ENCODE data around the gene SUN2. TPM values are rescaled to one million over a fixed set of nuclear protein-coding genes. Genes with fewer than 3 reads are reported as not detected.

Gene SUN2
- total RNA-seq, 1 donor from 2014 or later, result 70.5 TPM

DNA sequence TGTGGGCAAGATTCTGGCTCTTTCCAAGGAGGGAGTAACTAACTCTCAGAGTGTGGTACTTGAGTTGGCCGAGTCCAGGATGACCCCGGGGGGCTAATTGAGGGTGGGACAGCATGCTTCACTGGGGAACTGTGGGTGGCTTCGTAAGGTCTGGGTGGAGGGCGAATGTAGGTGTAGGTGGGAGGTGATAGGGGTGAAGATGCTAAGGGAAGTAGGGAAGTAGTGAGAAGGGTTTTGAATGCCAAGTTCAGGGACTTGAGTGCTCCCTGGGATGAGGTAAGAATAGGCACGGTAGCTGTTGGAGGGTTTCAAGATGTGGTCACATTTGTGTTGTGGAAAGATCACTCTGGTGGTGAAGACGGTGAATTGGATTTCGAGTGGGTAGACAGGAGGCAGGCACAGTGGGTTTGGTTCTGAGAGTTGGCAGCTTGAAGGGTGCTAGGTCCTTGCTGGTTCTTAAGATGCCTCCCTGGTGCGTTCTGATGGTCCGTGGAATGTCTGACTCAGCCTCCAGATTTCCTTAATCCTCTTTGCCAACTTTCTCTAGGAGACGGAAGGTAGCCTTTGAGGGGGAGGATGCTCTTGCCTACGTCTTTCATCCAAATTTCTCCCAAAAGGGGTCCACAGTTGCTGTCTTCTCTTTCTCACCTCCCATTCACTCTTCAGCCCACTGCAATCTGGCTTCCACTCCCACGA, 40.6 kb upstream of the SUN2 start:
- H3K27ac Mint-ChIP-seq, result no peak overlapping the region
- peaks cover 12% of the 10 kb centered on the region for H3K4me1 Mint-ChIP-seq (ENCODE audit: unreplicated experiment)
- no peak overlapping the region for H3K4me3 Mint-ChIP-seq
- no peak for DNase-seq (ENCODE audit: extremely low spot score, unreplicated experiment)
- no peaks in the 10 kb centered on the region for H3K9me3 Mint-ChIP-seq
- TF ChIP-seq, protein P1, sequence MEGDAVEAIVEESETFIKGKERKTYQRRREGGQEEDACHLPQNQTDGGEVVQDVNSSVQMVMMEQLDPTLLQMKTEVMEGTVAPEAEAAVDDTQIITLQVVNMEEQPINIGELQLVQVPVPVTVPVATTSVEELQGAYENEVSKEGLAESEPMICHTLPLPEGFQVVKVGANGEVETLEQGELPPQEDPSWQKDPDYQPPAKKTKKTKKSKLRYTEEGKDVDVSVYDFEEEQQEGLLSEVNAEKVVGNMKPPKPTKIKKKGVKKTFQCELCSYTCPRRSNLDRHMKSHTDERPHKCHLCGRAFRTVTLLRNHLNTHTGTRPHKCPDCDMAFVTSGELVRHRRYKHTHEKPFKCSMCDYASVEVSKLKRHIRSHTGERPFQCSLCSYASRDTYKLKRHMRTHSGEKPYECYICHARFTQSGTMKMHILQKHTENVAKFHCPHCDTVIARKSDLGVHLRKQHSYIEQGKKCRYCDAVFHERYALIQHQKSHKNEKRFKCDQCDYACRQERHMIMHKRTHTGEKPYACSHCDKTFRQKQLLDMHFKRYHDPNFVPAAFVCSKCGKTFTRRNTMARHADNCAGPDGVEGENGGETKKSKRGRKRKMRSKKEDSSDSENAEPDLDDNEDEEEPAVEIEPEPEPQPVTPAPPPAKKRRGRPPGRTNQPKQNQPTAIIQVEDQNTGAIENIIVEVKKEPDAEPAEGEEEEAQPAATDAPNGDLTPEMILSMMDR (conservative IDR thresholded peaks at IDR 0.05), result no peak
- H3K27me3 Mint-ChIP-seq, result peaks cover 65% of the 10 kb centered on the region
- H3K36me3 Mint-ChIP-seq, result no peaks in the 10 kb centered on the region

DNA sequence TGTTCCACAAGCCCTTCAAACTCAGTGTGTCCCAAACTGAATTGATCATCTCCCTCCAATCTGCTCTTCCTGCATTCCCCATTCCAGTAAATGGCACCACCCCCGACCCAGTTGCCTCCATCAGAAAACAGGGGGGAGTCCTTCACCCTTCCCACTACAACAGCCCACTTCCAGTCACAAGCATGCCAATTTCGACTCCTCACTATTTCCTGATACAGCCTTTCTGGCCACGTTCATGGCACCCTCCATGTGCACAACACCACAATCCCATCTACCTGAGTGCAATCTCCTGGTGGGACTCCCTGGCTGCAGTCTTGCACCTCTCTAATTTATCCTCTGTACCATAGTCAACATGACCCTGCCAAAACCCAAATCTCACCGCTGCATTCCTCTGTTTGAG, 39.8 kb upstream of the SUN2 start:
- no peak overlapping the region for H3K27ac Mint-ChIP-seq

DNA sequence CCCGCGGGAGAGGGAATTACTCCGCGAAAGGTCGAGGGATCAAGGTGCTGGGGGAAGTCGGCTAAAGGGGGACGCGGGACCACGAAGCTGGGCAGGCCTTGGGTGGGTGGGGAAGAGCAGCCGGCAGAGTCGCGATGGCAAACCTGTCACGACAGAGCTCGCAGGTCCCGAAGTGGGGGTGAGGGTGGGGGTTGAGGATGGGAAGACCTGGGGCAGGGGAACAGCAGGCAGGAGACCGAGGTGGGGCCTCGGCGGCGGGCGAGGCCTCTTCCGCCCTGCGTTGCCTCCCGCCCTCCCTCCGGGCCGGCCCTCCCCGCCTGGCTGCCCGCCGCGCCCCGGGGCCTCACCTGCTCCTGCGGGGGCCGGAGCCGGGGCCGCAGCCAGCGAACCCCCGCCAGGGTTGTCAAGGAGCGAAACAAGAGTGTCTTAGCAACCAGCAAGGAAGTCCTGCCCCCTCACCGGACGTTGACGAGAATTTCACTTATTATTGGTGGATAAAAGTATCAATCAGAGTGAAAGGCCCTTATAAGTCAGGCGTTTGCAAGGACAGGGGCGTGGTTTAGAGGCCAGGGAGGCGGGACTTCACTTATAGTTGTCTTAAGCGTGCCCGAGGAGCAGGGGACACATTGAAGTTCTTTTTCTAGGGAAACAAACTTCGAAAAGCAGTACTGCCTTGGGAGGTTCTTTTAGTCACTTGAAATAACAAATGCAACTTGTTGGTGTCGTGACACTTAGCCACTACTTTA, 38.1 kb upstream of the SUN2 start, which contains the start of gene DNAL4:
TSS of gene DNAL4 (minus strand) at position 423 of the 746 bp plus-strand sequence. CDS start 11,412 bp downstream, outside the sequence.
- peak; percentile 85 for DNase-seq (ENCODE audit: extremely low spot score, unreplicated experiment)
- no peaks in the 10 kb centered on the region for H3K36me3 Mint-ChIP-seq
- peaks cover 43% of the 10 kb centered on the region for H3K27me3 Mint-ChIP-seq
- H3K4me1 Mint-ChIP-seq (ENCODE audit: unreplicated experiment), result peaks cover 12% of the 10 kb centered on the region
- TF ChIP-seq, protein P1 (conservative IDR thresholded peaks at IDR 0.05), result no peak
- peak within 1 kb of the TSS; percentile 94 for H3K4me3 Mint-ChIP-seq
- H3K27ac Mint-ChIP-seq, result peak within 1 kb of the TSS; percentile 75
- H3K9me3 Mint-ChIP-seq, result no peaks in the 10 kb centered on the region

More for the DNA sequence above, 39.8 kb upstream of the SUN2 start:
- Mint-ChIP-seq H3K27me3 (peaks cover 56% of the 10 kb centered on the region), H3K36me3 (no peaks in the 10 kb centered on the region), H3K4me1 (ENCODE audit: unreplicated experiment) (peaks cover 12% of the 10 kb centered on the region), H3K9me3 (no peaks in the 10 kb centered on the region), H3K4me3 (peak overlapping the region; percentile 4)
- DNase-seq (ENCODE audit: extremely low spot score, unreplicated experiment), result no peak
- TF ChIP-seq, protein P1 (conservative IDR thresholded peaks at IDR 0.05), result no peak

DNA sequence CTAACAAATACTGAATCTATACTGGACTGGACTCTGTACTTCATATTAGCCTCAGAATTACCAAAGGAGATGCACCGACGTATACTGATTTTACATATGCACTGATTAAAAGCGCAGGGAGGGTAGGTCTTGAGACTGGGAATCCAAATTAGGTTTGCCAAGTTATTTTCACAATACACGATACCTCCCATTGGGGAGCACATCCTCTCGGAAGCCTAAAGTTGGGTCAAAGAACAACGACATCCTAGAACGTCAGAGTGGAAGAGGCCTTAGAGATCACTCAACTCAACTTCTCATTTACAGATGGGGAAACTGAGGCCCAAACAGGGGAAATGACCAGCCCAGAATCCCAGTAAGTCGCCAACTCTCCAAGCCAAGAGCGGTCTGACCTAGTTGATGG, 37.5 kb upstream of the SUN2 start:
- TF ChIP-seq, protein P1 (conservative IDR thresholded peaks at IDR 0.05), result no peak
- Mint-ChIP-seq H3K4me3 (peak overlapping the region; percentile 94), H3K36me3 (no peaks in the 10 kb centered on the region), H3K27ac (peak overlapping the region; percentile 75), H3K9me3 (no peaks in the 10 kb centered on the region), H3K27me3 (peaks cover 37% of the 10 kb centered on the region), H3K4me1 (ENCODE audit: unreplicated experiment) (peaks cover 14% of the 10 kb centered on the region)
- DNase-seq (ENCODE audit: extremely low spot score, unreplicated experiment), result no peak

DNA sequence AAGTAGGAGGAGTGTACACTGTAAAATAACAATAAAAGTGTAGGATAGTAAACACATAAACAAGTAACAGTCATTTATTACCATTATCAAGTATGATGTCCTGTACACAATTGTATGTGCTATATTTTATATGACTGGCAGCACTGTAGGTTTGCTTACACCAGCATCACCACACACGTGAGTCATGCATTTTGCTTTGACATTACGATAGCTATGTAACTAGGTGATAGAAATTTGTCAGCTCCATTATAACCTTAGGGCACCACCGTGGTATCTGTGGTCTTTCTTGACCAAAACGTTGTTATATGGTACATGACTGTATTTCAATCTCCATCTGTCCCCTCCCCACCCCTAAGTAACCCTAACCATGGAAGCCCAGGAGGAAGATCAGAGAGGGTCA, 37.0 kb upstream of the SUN2 start:
- H3K27ac Mint-ChIP-seq, result peak overlapping the region; percentile 75
- no peaks in the 10 kb centered on the region for H3K9me3 Mint-ChIP-seq
- H3K4me1 Mint-ChIP-seq (ENCODE audit: unreplicated experiment), result peaks cover 15% of the 10 kb centered on the region
- DNase-seq (ENCODE audit: extremely low spot score, unreplicated experiment), result no peak
- H3K4me3 Mint-ChIP-seq, result peak overlapping the region; percentile 94
- TF ChIP-seq, protein P1 (conservative IDR thresholded peaks at IDR 0.05), result no peak
- H3K36me3 Mint-ChIP-seq, result no peaks in the 10 kb centered on the region
- H3K27me3 Mint-ChIP-seq, result peaks cover 32% of the 10 kb centered on the region
